CD4-positive, alpha-beta T cell (primary cell): ENCODE results near the gene AGAP1. TPM values are rescaled to one million over a fixed set of nuclear protein-coding genes. Genes with fewer than 3 reads are reported as not detected.

Experiments used
- ATAC-seq: fragments of 200-7000 bp; cut with Tn5 transposase; one replicate; pipeline ENCODE4 v1.10.0; 2022; ENCODE audit warnings: mild to moderate bottlenecking; ENCODE audit not compliant: poor library complexity
- CTCF ChIA-PET: fragments of 350-600 bp; sonication (Branson Sonifier 250); formaldehyde crosslinking; loops from one replicate; lab custom pipeline; 2021; ENCODE audit warnings: antibody characterized with exemption, inconsistent platforms; lab: Charles Lee
- POLR2A ChIA-PET: fragments of 350-600 bp; sonication (Branson Sonifier 250); formaldehyde crosslinking; loops from one replicate; lab custom pipeline; 2021; ENCODE audit warnings: antibody characterized with exemption, inconsistent platforms; lab: Charles Lee
- DNase-seq, 14 experiments: peaks; one replicate each; pipeline ENCODE4 v3.0.0-alpha.2; 2013 to 2020; ENCODE audit warnings: mixed read lengths in 2 of 14
- H3K27ac ChIP-seq, 2 donors: one replicate each; pipeline versions ENCODE4 v1.5.1 to v1.7.0; 2013; ENCODE audit warnings: low read length in 2 of 2, low read depth in 1 of 2, mild to moderate bottlenecking in 1 of 2
- H3K27me3 ChIP-seq, 2 experiments: 1 replicate in 1 of 2; 2 replicates in 1 of 2; pipeline versions ENCODE4 v1.6.1 to v1.7.0; 2013; ENCODE audit warnings: low read length in 2 of 2, control low read depth in 1 of 2, mild to moderate bottlenecking in 1 of 2, moderate library complexity in 1 of 2; ENCODE audit not compliant: insufficient read depth in 2 of 2, control insufficient read depth in 1 of 2
- H3K36me3 ChIP-seq: one replicate; pipeline ENCODE4 v1.6.1; 2013; ENCODE audit warnings: low read length, control low read depth; ENCODE audit not compliant: insufficient read depth
- H3K4me1 ChIP-seq: one replicate; pipeline ENCODE4 v1.6.1; 2013; ENCODE audit warnings: low read length, control low read depth; ENCODE audit not compliant: insufficient read depth
- H3K4me3 ChIP-seq: one replicate; pipeline ENCODE4 v1.5.1; 2013; ENCODE audit warnings: mild to moderate bottlenecking, low read length, moderate library complexity
- H3K9me3 ChIP-seq, 2 experiments: 1 replicate in 1 of 2; 2 replicates in 1 of 2; pipeline versions ENCODE4 v1.6.1 to v1.7.0; 2013; ENCODE audit warnings: low read length in 2 of 2, mild to moderate bottlenecking in 2 of 2, control low read depth in 1 of 2, moderate library complexity in 1 of 2; ENCODE audit not compliant: control insufficient read depth in 1 of 2, insufficient read depth in 1 of 2
- H3K27ac Mint-ChIP-seq: one replicate; pipeline ENCODE4 v1.8.0; 2020; ENCODE audit warnings: mixed read lengths
- H3K27me3 Mint-ChIP-seq: one replicate; pipeline ENCODE4 v1.8.0; 2021; ENCODE audit warnings: mixed read lengths
- H3K36me3 Mint-ChIP-seq: one replicate; pipeline ENCODE4 v1.8.0; 2021; ENCODE audit warnings: low read depth, mixed read lengths
- H3K4me1 Mint-ChIP-seq: one replicate; pipeline ENCODE4 v1.8.0; 2021; ENCODE audit warnings: low read depth, mixed read lengths
- H3K4me3 Mint-ChIP-seq: one replicate; pipeline ENCODE4 v1.8.0; 2020; ENCODE audit warnings: mild to moderate bottlenecking, mixed read lengths
- H3K9me3 Mint-ChIP-seq: one replicate; pipeline ENCODE4 v1.8.0; 2020; ENCODE audit warnings: mixed read lengths
- CTCF ChIP-seq: fragments of 200-600 bp; IDR thresholded peaks from one replicate; pipeline ENCODE4 v1.8.0; 2022; ENCODE audit warnings: antibody characterized with exemption, mild to moderate bottlenecking
- intact Hi-C, 2 experiments: fragments of 100-400 bp; cut with DNase I in 1 of 2; cut with micrococcal nuclease in 1 of 2; formaldehyde crosslinking; loops; one replicate each; pipeline versions ENCODE4 v1.15.1 to v1.9.0; 2023 to 2025; cut with DNase I, micrococcal nuclease
- total RNA-seq, 174 experiments: library from RNA in 2 of 174; stranded (reverse) in 2 of 174; gene quantifications; one replicate each; pipeline ENCODE4 v1.2.3 and lab custom pipeline; 2021 to 2026

AGAP1 gene
- total RNA-seq, 2 experiments from 2014 or later: 2.6 to 3.1 TPM

GRCh38 chr2:235955664-235956063 lies 461.8 kb downstream of the AGAP1 start:
- Histone ChIP-seq H3K27me3 (peaks cover 3 to 15% of the 10 kb centered on the region in 2 experiments), H3K36me3 (no peaks in the 10 kb centered on the region), H3K4me1 (peaks cover 14% of the 10 kb centered on the region), H3K9me3 (peaks cover 0 to 13% of the 10 kb centered on the region in 2 experiments), H3K4me3 (no peak overlapping the region), H3K27ac (no peak overlapping the region)
- ATAC-seq: no peak
- TF ChIP-seq CTCF: no peak
- intact Hi-C loops: no loop called here
- POLR2A ChIA-PET: no interaction called here
- H3K36me3 Mint-ChIP-seq: no peaks in the 10 kb centered on the region
- H3K9me3 Mint-ChIP-seq: no peaks in the 10 kb centered on the region
- H3K27ac Mint-ChIP-seq: no peak overlapping the region
- H3K27me3 Mint-ChIP-seq: peaks cover 49% of the 10 kb centered on the region
- peaks cover 14% of the 10 kb centered on the region for H3K4me1 Mint-ChIP-seq
- CTCF ChIA-PET: no interaction called here
- no peak overlapping the region for H3K4me3 Mint-ChIP-seq
- DNase-seq: no peak

GRCh38 chr2:235956281-235956970 lies 462.6 kb downstream of the AGAP1 start:
- peaks cover 0 to 13% of the 10 kb centered on the region in 2 experiments for H3K9me3 ChIP-seq
- H3K4me3 Mint-ChIP-seq: no peak overlapping the region
- no peaks in the 10 kb centered on the region for H3K36me3 Mint-ChIP-seq
- no peak overlapping the region for H3K27ac Mint-ChIP-seq
- H3K27me3 Mint-ChIP-seq: peaks cover 45% of the 10 kb centered on the region
- no peak overlapping the region for H3K27ac ChIP-seq
- ChIA-PET CTCF (no interaction called here), POLR2A (no interaction called here)
- H3K4me1 Mint-ChIP-seq: peaks cover 8% of the 10 kb centered on the region
- H3K4me1 ChIP-seq: peaks cover 8% of the 10 kb centered on the region
- H3K36me3 ChIP-seq: no peaks in the 10 kb centered on the region
- no peak for ATAC-seq
- peaks cover 3 to 15% of the 10 kb centered on the region in 2 experiments for H3K27me3 ChIP-seq
- no peak for DNase-seq
- intact Hi-C loops: no loop called here
- H3K9me3 Mint-ChIP-seq: no peaks in the 10 kb centered on the region
- TF ChIP-seq CTCF: no peak
- no peak overlapping the region for H3K4me3 ChIP-seq

- Mint-ChIP-seq H3K4me3 (no peak overlapping the region), H3K27ac (no peak overlapping the region), H3K27me3 (peaks cover 40% of the 10 kb centered on the region), H3K4me1 (peaks cover under 1% of the 10 kb centered on the region), H3K9me3 (no peaks in the 10 kb centered on the region), H3K36me3 (no peaks in the 10 kb centered on the region)
- intact Hi-C loops: no loop called here
- CTCF ChIA-PET: no interaction called here
- H3K27ac ChIP-seq: no peak overlapping the region
- no peaks in the 10 kb centered on the region for H3K36me3 ChIP-seq
- ATAC-seq: no peak
- no peak overlapping the region for H3K4me3 ChIP-seq
- no peak for TF ChIP-seq CTCF
- H3K9me3 ChIP-seq: peaks cover 0 to 13% of the 10 kb centered on the region in 2 experiments
- peaks cover 4% of the 10 kb centered on the region for H3K4me1 ChIP-seq
- DNase-seq: no peak
- H3K27me3 ChIP-seq: peaks cover 3 to 15% of the 10 kb centered on the region in 2 experiments
- POLR2A ChIA-PET: no interaction called here
Measured at GRCh38 chr2:235957251-235957650, 463.4 kb downstream of the AGAP1 start.
